H1 (cell line): ENCODE measurements around the gene PIGS. TPM values are rescaled to one million over a fixed set of nuclear protein-coding genes. Genes with fewer than 3 reads are reported as not detected.

ENCODE experiments used
- CTCF ChIA-PET: fragments of 300-600 bp; sonication (Branson Sonifier 250); formaldehyde crosslinking; loops from one replicate; lab custom pipeline; 2021; ENCODE audit not compliant: partially characterized antibody; lab: Charles Lee
- POLR2A ChIA-PET: fragments of 300-600 bp; sonication (Branson Sonifier 250); formaldehyde crosslinking; loops from one replicate; lab custom pipeline; 2021; ENCODE audit warnings: inconsistent platforms; ENCODE audit not compliant: partially characterized antibody; lab: Charles Lee
- DNase-seq, 2 experiments: peaks; one replicate each; pipeline versions ENCODE4 v3.0.0 to v3.0.0-alpha.2; 2010 to 2022; ENCODE audit warnings: low spot score in 2 of 2, low read depth in 1 of 2, mixed read lengths in 1 of 2
- FAIRE-seq: peaks from 2 replicates; lab custom pipeline; 2011; peaks lifted over from hg19 to GRCh38; lab: Jason Lieb, UNC
- H2AFZ ChIP-seq: 2 replicates; pipeline ENCODE4 v1.8.1; 2012; ENCODE audit warnings: low read length, inconsistent platforms
- H2AK5ac ChIP-seq: 2 replicates; pipeline ENCODE4 v1.6.1; 2013; ENCODE audit warnings: low read depth, low read length
- H2BK120ac ChIP-seq: replicated peaks from 2 replicates; pipeline ENCODE3; 2013; ENCODE audit warnings: low read depth, low read length, inconsistent platforms
- H2BK12ac ChIP-seq: 2 replicates; pipeline ENCODE4 v1.6.1; 2013; ENCODE audit warnings: low read depth, low read length
- H2BK15ac ChIP-seq: 2 replicates; pipeline ENCODE4 v1.6.1; 2013; ENCODE audit warnings: low read length
- H2BK20ac ChIP-seq: 2 replicates; pipeline ENCODE4 v1.6.1; 2013; ENCODE audit warnings: low read length
- H2BK5ac ChIP-seq: 2 replicates; pipeline ENCODE4 v1.6.1; 2013; ENCODE audit warnings: low read depth, low read length
- H3K14ac ChIP-seq: 2 replicates; pipeline ENCODE4 v1.6.1; 2013; ENCODE audit warnings: inconsistent platforms; ENCODE audit not compliant: insufficient read length
- H3K18ac ChIP-seq: 2 replicates; pipeline ENCODE4 v1.6.1; 2013; ENCODE audit warnings: low read length; ENCODE audit errors: extremely low read depth
- H3K23ac ChIP-seq: 2 replicates; pipeline ENCODE4 v1.6.1; 2013; ENCODE audit warnings: inconsistent platforms; ENCODE audit not compliant: insufficient read length
- H3K23me2 ChIP-seq: 2 replicates; pipeline ENCODE4 v1.6.1; 2013; ENCODE audit warnings: low read depth, low read length
- H3K27ac ChIP-seq: 2 replicates; pipeline ENCODE4 v1.6.1; 2011; ENCODE audit warnings: low read depth, low read length, inconsistent platforms
- H3K27me3 ChIP-seq, 4 experiments: replicated peaks in 1 of 4; 1 replicate in 1 of 4; 2 replicates in 3 of 4; pipeline versions ENCODE4 v1.6.1 to v1.8.1; 2011 to 2013; ENCODE audit warnings: low read length in 3 of 4, mild to moderate bottlenecking in 3 of 4, inconsistent platforms in 2 of 4, mixed read lengths in 2 of 4, moderate library complexity in 1 of 4; ENCODE audit not compliant: control insufficient read depth in 3 of 4, insufficient read depth in 3 of 4; ENCODE audit errors: extremely low read depth in 1 of 4
- H3K36me3 ChIP-seq, 4 experiments: 2 replicates each; pipeline versions ENCODE4 v1.6.1 to v1.8.1; 2011 to 2013; ENCODE audit warnings: mild to moderate bottlenecking in 4 of 4, low read length in 3 of 4, moderate library complexity in 2 of 4, control low read depth in 1 of 4, inconsistent platforms in 1 of 4; ENCODE audit not compliant: insufficient read depth in 4 of 4, control insufficient read depth in 2 of 4
- H3K4ac ChIP-seq: replicated peaks from 2 replicates; pipeline ENCODE3; 2013; ENCODE audit warnings: low read length, low read depth, mixed read lengths, inconsistent platforms; ENCODE audit not compliant: insufficient read length
- H3K4me1 ChIP-seq, 4 experiments: replicated peaks in 1 of 4; 1 replicate in 1 of 4; 2 replicates in 3 of 4; pipeline versions ENCODE4 v1.6.1 to v1.8.1; 2011 to 2013; ENCODE audit warnings: low read length in 3 of 4, inconsistent platforms in 2 of 4, mixed read lengths in 1 of 4; ENCODE audit not compliant: insufficient read depth in 4 of 4, control insufficient read depth in 3 of 4
- H3K4me2 ChIP-seq, 2 experiments: 2 replicates each; pipeline versions ENCODE4 v1.6.1 to v1.8.1; 2011 to 2013; ENCODE audit warnings: low read depth in 2 of 2, low read length in 2 of 2, control low read depth in 1 of 2, inconsistent platforms in 1 of 2, mild to moderate bottlenecking in 1 of 2; ENCODE audit not compliant: insufficient read depth in 1 of 2
- H3K4me3 ChIP-seq, 4 experiments: fragments of 200-600, 300-600 bp in 1 of 4; sonication (generic), shearing (Covaris generic), sonication (Bioruptor Twin) in 1 of 4; 2 replicates each; pipeline versions ENCODE4 v1.5.1 to v1.8.1; 2011 to 2016; ENCODE audit warnings: low read length in 4 of 4, low read depth in 3 of 4, control low read depth in 2 of 4, inconsistent platforms in 2 of 4, mild to moderate bottlenecking in 2 of 4, mixed read lengths in 1 of 4, moderate library complexity in 1 of 4; ENCODE audit not compliant: insufficient read depth in 2 of 4; ENCODE audit errors: extremely low read depth in 1 of 4
- H3K56ac ChIP-seq: replicated peaks from 2 replicates; pipeline ENCODE3; 2013; ENCODE audit warnings: low read depth, mild to moderate bottlenecking, mixed read lengths, low read length, inconsistent platforms; ENCODE audit not compliant: insufficient read length
- H3K79me1 ChIP-seq: 2 replicates; pipeline ENCODE4 v1.6.1; 2013; ENCODE audit warnings: low read depth, low read length, control low read depth
- H3K79me2 ChIP-seq, 2 experiments: 2 replicates each; pipeline versions ENCODE4 v1.6.1 to v1.8.1; 2012 to 2013; ENCODE audit warnings: low read length in 2 of 2, mild to moderate bottlenecking in 2 of 2, inconsistent platforms in 1 of 2; ENCODE audit not compliant: insufficient read depth in 2 of 2, control insufficient read depth in 1 of 2
- H3K9ac ChIP-seq, 4 experiments: replicated peaks in 1 of 4; 1 replicate in 1 of 4; 2 replicates in 3 of 4; pipeline versions ENCODE4 v1.6.1 to v1.8.1; 2011 to 2013; ENCODE audit warnings: low read depth in 3 of 4, low read length in 3 of 4, control low read depth in 2 of 4, mild to moderate bottlenecking in 2 of 4, moderate library complexity in 2 of 4, inconsistent platforms in 1 of 4; ENCODE audit errors: extremely low read depth in 1 of 4
- H3K9me3 ChIP-seq, 2 experiments: 2 replicates each; pipeline versions ENCODE4 v1.6.1 to v1.8.1; 2012 to 2013; ENCODE audit warnings: mild to moderate bottlenecking in 2 of 2, moderate library complexity in 2 of 2, control low read depth in 1 of 2, inconsistent platforms in 1 of 2, low read depth in 1 of 2, low read length in 1 of 2, mixed read lengths in 1 of 2; ENCODE audit not compliant: insufficient read depth in 2 of 2
- H4K20me1 ChIP-seq, 2 experiments: replicated peaks in 1 of 2; 2 replicates each; pipeline versions ENCODE3 to v1.8.1; 2011 to 2013; ENCODE audit warnings: inconsistent platforms in 2 of 2, low read length in 2 of 2, mild to moderate bottlenecking in 1 of 2; ENCODE audit not compliant: insufficient read depth in 2 of 2, control insufficient read depth in 1 of 2
- H4K5ac ChIP-seq: 2 replicates; pipeline ENCODE4 v1.6.1; 2013; ENCODE audit warnings: low read length, low read depth, mixed read lengths, inconsistent platforms; ENCODE audit not compliant: insufficient read length
- H4K8ac ChIP-seq: 2 replicates; pipeline ENCODE4 v1.8.0; 2013; ENCODE audit warnings: mild to moderate bottlenecking, moderate library complexity, low read length, inconsistent platforms; ENCODE audit not compliant: insufficient read depth; ENCODE audit errors: extremely low read depth
- H4K91ac ChIP-seq: replicated peaks from 2 replicates; pipeline ENCODE3; 2013; ENCODE audit warnings: low read length, mixed read lengths, inconsistent platforms; ENCODE audit not compliant: insufficient read length
- EP300 ChIP-seq, 2 experiments: IDR thresholded peaks; 1 replicate in 1 of 2; 2 replicates in 1 of 2; pipeline ENCODE4 v1.6.1; 2011 to 2012; ENCODE audit warnings: low read depth in 2 of 2, low read length in 2 of 2, mild to moderate bottlenecking in 2 of 2, borderline replicate concordance in 1 of 2, inconsistent platforms in 1 of 2, moderate library complexity in 1 of 2
- JUN ChIP-seq: IDR thresholded peaks from 2 replicates; pipeline ENCODE4 v1.6.1; 2011; ENCODE audit warnings: low read depth, mild to moderate bottlenecking, improper control_type of control experiment, low read length
- KDM1A ChIP-seq: fragments of 200-600, 300-600 bp; sonication (generic); IDR thresholded peaks from 2 replicates; pipeline ENCODE4 v1.7.1; 2016; ENCODE audit warnings: mild to moderate bottlenecking, low read length, borderline replicate concordance
- RNF2 ChIP-seq: fragments of 200-900, 300-1000 bp; sonication (generic); IDR thresholded peaks from 2 replicates; pipeline ENCODE4 v1.7.1; 2016; ENCODE audit warnings: borderline replicate concordance, low read depth, mild to moderate bottlenecking, antibody characterized with exemption, low read length; ENCODE audit not compliant: poor library complexity, severe bottlenecking; ENCODE audit errors: missing control alignments
- SUZ12 ChIP-seq: fragments of 200-600 bp; sonication (generic); IDR thresholded peaks from 2 replicates; pipeline ENCODE4 v1.6.1; 2012; ENCODE audit warnings: mild to moderate bottlenecking, inconsistent platforms, low read length, moderate library complexity, mixed read lengths
- TAF1 ChIP-seq: IDR thresholded peaks from 2 replicates; pipeline ENCODE4 v1.6.1; 2011; ENCODE audit warnings: mild to moderate bottlenecking, low read depth, low read length
- WGBS, 2 experiments: shearing (Covaris generic) in 1 of 2; methylation state at CpG; one replicate each; pipeline versions ENCODE4 v1.1.6 to v1.1.7; 2013 to 2015; ENCODE audit warnings: low lambda C conversion rate in 2 of 2, mixed read lengths in 2 of 2, inconsistent platforms in 1 of 2, low coverage in 1 of 2, missing lambda C conversion rate in 1 of 2; ENCODE audit not compliant: insufficient replicate concordance in 2 of 2, insufficient coverage in 1 of 2, insufficient read length in 1 of 2; ENCODE audit errors: extremely low coverage in 1 of 2, missing lambda C conversion rate in 1 of 2; 5-methylcytosine and 5-hydroxymethylcytosine counted together
- polyA plus RNA-seq, 7 experiments: library from polyadenylated mRNA; depleted of rRNA in 3 of 7; stranded (reverse) in 5 of 7; unstranded in 2 of 7; fragments of >200 nt in 5 of 7; fragments of 200-250 nt in 2 of 7; gene quantifications; 1 replicate in 5 of 7; 2 replicates in 1 of 7; 4 replicates in 1 of 7; pipeline versions ENCODE4 v1.2.1 to v1.2.3, GENCODE V29; 2011 to 2013; ENCODE audit warnings: missing spikeins in 2 of 7, mixed read lengths in 2 of 7
- total RNA-seq: library from RNA; stranded (reverse); fragmentation: NEBNext Ultra II Directional; extraction: Animal tissue kit (Norgen Biotek cat#: 25700); gene quantifications from 2 replicates; pipeline ENCODE4 v1.2.1, GENCODE V29; 2021

PIGS gene
- total and polyA plus RNA-seq, 2 of the 8 experiments (the other 6 are each of a cell fraction or from before 2014, with no cell fraction given), result 44.3 to 50.6 TPM

GRCh38 chr17:28585851-28586250 lies 14.5 kb upstream of the PIGS start:
- Histone ChIP-seq H3K27ac (no peak overlapping the region), H2AK5ac (no peak overlapping the region), H2AFZ (no peak overlapping the region), H2BK15ac (no peak overlapping the region), H3K36me3 (peaks cover 43 to 82% (median 67%) of the 10 kb centered on the region in 4 experiments), H3K14ac (no peak overlapping the region), H2BK12ac (no peak overlapping the region), H4K8ac (no peak overlapping the region), H4K20me1 (peaks cover 1 to 4% of the 10 kb centered on the region in 2 experiments), H3K18ac (no peak overlapping the region), H3K4me2 (no peak overlapping the region), H3K27me3 (no peaks in the 10 kb centered on the region), H2BK120ac (no peak overlapping the region), H3K4me1 (no peaks in the 10 kb centered on the region), H3K79me1 (no peaks in the 10 kb centered on the region), H3K56ac (no peak overlapping the region), H4K5ac (no peak overlapping the region), H3K4ac (no peak overlapping the region), H2BK5ac (no peak overlapping the region), H3K4me3 (no peak overlapping the region), H3K79me2 (0 out of 4 replicates have a peak, but pooled peaks cover 0 to 3% of the 10 kb centered on the region in 2 experiments), H4K91ac (no peak overlapping the region), H3K23ac (no peak overlapping the region), H3K23me2 (no peaks in the 10 kb centered on the region), H3K9ac (no peak overlapping the region), H3K9me3 (no peaks in the 10 kb centered on the region), H2BK20ac (no peak overlapping the region)
- ChIA-PET CTCF (interaction anchor here (1.8 kb wide), 1 partner anchor 37 kb away, joined by 4 read pairs; no protein-coding TSS in a partner anchor), POLR2A (interaction anchor here (1.0 to 2.3 kb wide), 6 partner anchors 9 to 116 kb away, joined by 3 to 10 read pairs (median 4); partner anchors contain the start of gene ALDOC)
- 87% methylated on average over 3 of the region's 3 CpGs; no CpG with 5 or more reads in 1 of the 2 experiments for whole genome bisulfite sequencing, 2 experiments
- FAIRE-seq, result no peak
- no peak for TF ChIP-seq TAF1
- TF ChIP-seq RNF2, result no peak
- no peak for TF ChIP-seq JUN
- no peak for TF ChIP-seq KDM1A
- no peak for TF ChIP-seq SUZ12
- no peak for TF ChIP-seq EP300 (IDR thresholded peaks at IDR 0.05; ENCODE audit: borderline replicate concordance in 1 of 2, low read depth in 2 of 2, low read length in 2 of 2)
- DNase-seq, result no peak
